GM12865 (cell line): ENCODE results near the gene TTC28.

Experiments
- DNase-seq: peaks from one replicate; pipeline ENCODE4 v3.0.0; 2010; ENCODE audit warnings: low read depth
- H3K4me3 ChIP-seq: 2 replicates; pipeline ENCODE4 v1.5.1; 2011; ENCODE audit warnings: mild to moderate bottlenecking, low read depth, low read length, control low read depth
- CTCF ChIP-seq: IDR thresholded peaks from 2 replicates; pipeline ENCODE4 v1.5.1; 2011; ENCODE audit warnings: low read length, control low read depth, low read depth, inconsistent platforms; ENCODE audit not compliant: insufficient read depth; ENCODE audit errors: missing control alignments

TTC28 gene

GRCh38 chr22:28357193-28357592 is 322.4 kb downstream of the TTC28 start:
- TF ChIP-seq CTCF = no peak
- H3K4me3 ChIP-seq = no peak overlapping the region
- no peak for DNase-seq

GRCh38 chr22:28351476-28351875 is 328.2 kb downstream of the TTC28 start:
- no peak overlapping the region for H3K4me3 ChIP-seq
- DNase-seq = no peak
- no peak for TF ChIP-seq CTCF

- no peak for TF ChIP-seq CTCF
- no peak for DNase-seq
- no peak overlapping the region for H3K4me3 ChIP-seq
These were observed 330.7 kb downstream of the TTC28 start for GRCh38 chr22:28348613-28349609.

GRCh38 chr22:28346308-28346707 is 333.3 kb downstream of the TTC28 start:
- no peak overlapping the region for H3K4me3 ChIP-seq
- TF ChIP-seq CTCF = no peak
- no peak for DNase-seq

GRCh38 chr22:28344918-28345703 is 334.5 kb downstream of the TTC28 start:
- DNase-seq = no peak
- H3K4me3 ChIP-seq = no peak overlapping the region
- TF ChIP-seq CTCF = no peak

- TF ChIP-seq CTCF = no peak
- DNase-seq = no peak
- H3K4me3 ChIP-seq = no peak overlapping the region
These were observed 338.6 kb downstream of the TTC28 start for GRCh38 chr22:28341001-28341400.
